HEK293T (cell line): Measurements from ENCODE around the gene CLDN1.
A peak's percentile ranks its signal among the peaks of the same experiment; 100 is the strongest.

Experiments used
- CTCF ChIA-PET: fragments of 350-600 bp; formaldehyde crosslinking; extraction: SDS; loops from one replicate; lab custom pipeline; 2021; ENCODE audit warnings: antibody characterized with exemption, inconsistent platforms; lab: Yijun Ruan, JAX
- POLR2A ChIA-PET: fragments of 350-600 bp; formaldehyde crosslinking; extraction: SDS; loops from one replicate; lab custom pipeline; 2020; ENCODE audit warnings: antibody characterized with exemption, inconsistent platforms; lab: Yijun Ruan, JAX
- DNase-seq: peaks from one replicate; pipeline ENCODE4 v3.0.0; 2012; ENCODE audit warnings: mixed read lengths; ENCODE audit errors: extremely low spot score
- ARNT ChIP-seq: fragments of 450-650 bp; IDR thresholded peaks from 2 replicates; pipeline ENCODE4 v1.6.1; 2017; ENCODE audit warnings: mild to moderate bottlenecking
- BHLHE40 ChIP-seq: fragments of 450-650 bp; IDR thresholded peaks from 2 replicates; pipeline ENCODE4 v1.6.1; 2016; ENCODE audit warnings: mild to moderate bottlenecking, moderate library complexity, borderline replicate concordance
- CTBP1 ChIP-seq: fragments of 450-650 bp; IDR thresholded peaks from 2 replicates; pipeline ENCODE4 v1.6.1; 2016; ENCODE audit warnings: borderline replicate concordance
- ELF4 ChIP-seq: fragments of 450-650 bp; IDR thresholded peaks from 2 replicates; pipeline ENCODE4 v1.6.1; 2017; ENCODE audit warnings: antibody characterized with exemption
- FOXA1 ChIP-seq: fragments of 450-650 bp; IDR thresholded peaks from 2 replicates; pipeline ENCODE4 v1.6.1; 2016; ENCODE audit warnings: mild to moderate bottlenecking
- FOXK2 ChIP-seq: fragments of 450-650 bp; IDR thresholded peaks from 2 replicates; pipeline ENCODE4 v1.6.1; 2016; ENCODE audit warnings: mild to moderate bottlenecking
- FOXM1 ChIP-seq: fragments of 450-650 bp; IDR thresholded peaks from 2 replicates; pipeline ENCODE4 v1.6.1; 2017; ENCODE audit warnings: mild to moderate bottlenecking, borderline replicate concordance
- HDGF ChIP-seq: fragments of 450-650 bp; IDR thresholded peaks from 2 replicates; pipeline ENCODE4 v1.6.1; 2017; ENCODE audit warnings: antibody characterized with exemption, borderline replicate concordance
- L3MBTL2 ChIP-seq: fragments of 450-650 bp; conservative IDR thresholded peaks from 2 replicates; pipeline ENCODE4 v1.6.1; 2016; ENCODE audit warnings: mild to moderate bottlenecking
- LEF1 ChIP-seq: fragments of 450-650 bp; IDR thresholded peaks from 2 replicates; pipeline ENCODE4 v1.6.1; 2017; ENCODE audit warnings: mild to moderate bottlenecking, borderline replicate concordance
- NFRKB ChIP-seq: fragments of 450-650 bp; IDR thresholded peaks from 2 replicates; pipeline ENCODE4 v1.6.1; 2016; ENCODE audit warnings: mild to moderate bottlenecking, moderate library complexity
- PKNOX1 ChIP-seq: fragments of 450-650 bp; IDR thresholded peaks from 2 replicates; pipeline ENCODE4 v1.6.1; 2016
- SP1 ChIP-seq: fragments of 450-650 bp; IDR thresholded peaks from 2 replicates; pipeline ENCODE4 v1.6.1; 2017
- SUZ12 ChIP-seq: fragments of 450-650 bp; IDR thresholded peaks from 2 replicates; pipeline ENCODE4 v1.6.1; 2016; ENCODE audit warnings: mild to moderate bottlenecking
- TARDBP ChIP-seq: fragments of 450-650 bp; IDR thresholded peaks from 2 replicates; pipeline ENCODE4 v1.6.1; 2016
- ZNF384 ChIP-seq: fragments of 450-650 bp; IDR thresholded peaks from 2 replicates; pipeline ENCODE4 v1.6.1; 2016

The CLDN1 gene

GRCh38 chr3:190321789-190322603 lies at the start of gene CLDN1:
Gene CLDN1 (minus strand): TSS chr3:190322446. CDS start chr3:190322206, 240 bp downstream.
- CTCF ChIA-PET = interaction anchor here (0.7 to 1.5 kb wide), 8 partner anchors 8 to 361 kb away, joined by 3 to 13 read pairs (median 4); no protein-coding TSS in a partner anchor
- POLR2A ChIA-PET = interaction anchor here (0.6 kb wide), 1 partner anchor 360 kb away, joined by 3 read pairs; no protein-coding TSS in a partner anchor
- TF ChIP-seq BHLHE40 (no peak), NFRKB (no peak), CTBP1 (no peak), ELF4 (no peak), SUZ12 (no peak), LEF1 (no peak), FOXM1 (no peak), PKNOX1 (no peak), ARNT (no peak), FOXK2 (no peak)
- peak; percentile 78 for DNase-seq

- CTCF ChIA-PET = no interaction called here
- no peak for TF ChIP-seq L3MBTL2
- no peak for TF ChIP-seq CTBP1
- no peak for TF ChIP-seq NFRKB
- TF ChIP-seq BHLHE40 = no peak
- no peak for TF ChIP-seq FOXM1
- no peak for TF ChIP-seq SP1
- no peak for TF ChIP-seq TARDBP
- no peak for TF ChIP-seq LEF1
- TF ChIP-seq PKNOX1 = no peak
- no peak for TF ChIP-seq HDGF
- TF ChIP-seq SUZ12 = no peak
- TF ChIP-seq ELF4 = no peak
- TF ChIP-seq FOXK2 = no peak
- POLR2A ChIA-PET = no interaction called here
- DNase-seq = no peak
Measured at GRCh38 chr3:190371152-190371551, 48.9 kb upstream of the CLDN1 start.

- ChIA-PET POLR2A (no interaction called here), CTCF (no interaction called here)
- TF ChIP-seq PKNOX1 = no peak
- no peak for TF ChIP-seq FOXK2
- no peak for TF ChIP-seq LEF1
- no peak for TF ChIP-seq ZNF384
- no peak for TF ChIP-seq SUZ12
- no peak for TF ChIP-seq TARDBP
- TF ChIP-seq ARNT = no peak
- TF ChIP-seq L3MBTL2 = no peak
- TF ChIP-seq CTBP1 = no peak
- no peak for TF ChIP-seq SP1
- no peak for TF ChIP-seq FOXM1
- no peak for TF ChIP-seq FOXA1
- no peak for TF ChIP-seq BHLHE40
- TF ChIP-seq ELF4 = no peak
- no peak for TF ChIP-seq NFRKB
- TF ChIP-seq HDGF = no peak
- no peak for DNase-seq
Measured at GRCh38 chr3:190370369-190370768, 48.1 kb upstream of the CLDN1 start.

GRCh38 chr3:190369668-190370295 lies 47.5 kb upstream of the CLDN1 start:
- TF ChIP-seq TARDBP (no peak), FOXK2 (no peak), BHLHE40 (no peak), CTBP1 (no peak), FOXA1 (no peak), PKNOX1 (no peak), ZNF384 (no peak), ARNT (no peak), LEF1 (no peak), SUZ12 (no peak), ELF4 (no peak), HDGF (no peak), NFRKB (no peak), SP1 (no peak), L3MBTL2 (no peak)
- no peak for DNase-seq
- ChIA-PET CTCF (no interaction called here), POLR2A (no interaction called here)

GRCh38 chr3:190368881-190369280 lies 46.6 kb upstream of the CLDN1 start:
- ChIA-PET POLR2A (no interaction called here), CTCF (no interaction called here)
- no peak for TF ChIP-seq FOXM1
- no peak for TF ChIP-seq ARNT
- TF ChIP-seq ELF4 = no peak
- TF ChIP-seq TARDBP = no peak
- TF ChIP-seq FOXK2 = no peak
- no peak for TF ChIP-seq L3MBTL2
- TF ChIP-seq CTBP1 = no peak
- no peak for TF ChIP-seq PKNOX1
- TF ChIP-seq HDGF = no peak
- TF ChIP-seq LEF1 = no peak
- TF ChIP-seq SP1 = no peak
- TF ChIP-seq BHLHE40 = no peak
- TF ChIP-seq ZNF384 = no peak
- TF ChIP-seq NFRKB = no peak
- no peak for TF ChIP-seq SUZ12
- no peak for TF ChIP-seq FOXA1

More at GRCh38 chr3:190368881-190369280, 46.6 kb upstream of the CLDN1 start:
- DNase-seq = no peak
